Measurements from ENCODE around the gene GPR39. TPM values are rescaled to one million over a fixed set of nuclear protein-coding genes. Genes with fewer than 3 reads are reported as not detected.
"Not testable (repeated sequence)": the region's sequence is repeated elsewhere in the genome, so short reads cannot be mapped to it uniquely, and the experiment has no call there.

Gene GPR39
- total RNA-seq, 4 donors from 2014 or later: 0.21 to 1.8 (median 0.22) TPM; not detected in 1

GRCh38 chr2:132387126-132387525 lies 29.5 kb upstream of the GPR39 start:
- no peaks in the 10 kb centered on the region for H3K4me1 ChIP-seq
- peaks cover 0 to 5% (median 0%) of the 10 kb centered on the region in 4 donors for H3K9me3 ChIP-seq
- DNase-seq (ENCODE audit: low spot score in 2 of 2): no peak
- TF ChIP-seq CTCF (IDR thresholded peaks at IDR 0.05) (no peak), EP300 (IDR thresholded peaks at IDR 0.05) (no peak), POLR2A (IDR thresholded peaks at IDR 0.05) (no peak)
- whole genome bisulfite sequencing, 2 donors: 76 to 88% methylated on average over 1 of the region's 1 CpG
- no peaks in the 10 kb centered on the region for H3K36me3 ChIP-seq
- no peak overlapping the region for H3K27ac ChIP-seq
- no peaks in the 10 kb centered on the region for H3K27me3 ChIP-seq
- H3K4me3 ChIP-seq: no peak overlapping the region

DNA sequence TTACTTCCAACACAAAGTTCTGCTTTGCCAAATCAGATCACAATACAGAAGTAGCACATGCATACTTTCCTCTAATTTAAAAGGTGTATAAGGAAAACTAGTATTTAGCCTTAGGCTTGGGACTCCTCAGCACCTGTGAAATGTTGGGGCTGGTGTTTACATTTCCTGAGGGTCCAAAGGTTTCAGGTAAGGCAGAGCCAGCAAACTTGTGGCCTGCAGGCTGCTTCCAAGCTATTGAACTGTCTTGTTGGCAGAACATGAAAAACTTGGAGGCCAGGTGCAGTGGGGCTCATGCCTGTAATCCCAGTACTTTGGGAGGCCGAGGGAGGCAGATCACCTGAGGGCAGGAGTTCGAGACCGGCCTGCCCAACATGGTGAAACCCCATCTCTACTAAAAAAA lies 26.5 kb upstream of the GPR39 start:
- H3K27ac ChIP-seq: no peak overlapping the region
- H3K4me1 ChIP-seq: no peaks in the 10 kb centered on the region
- 86 to 90% methylated on average over 3 of the region's 3 CpGs for WGBS, 2 donors
- no peaks in the 10 kb centered on the region for H3K27me3 ChIP-seq
- H3K9me3 ChIP-seq: peaks cover 0 to 5% (median 0%) of the 10 kb centered on the region in 4 donors
- no peak for TF ChIP-seq POLR2A (IDR thresholded peaks at IDR 0.05)
- TF ChIP-seq EP300 (IDR thresholded peaks at IDR 0.05): no peak
- no peak for TF ChIP-seq CTCF (IDR thresholded peaks at IDR 0.05)
- DNase-seq (ENCODE audit: low spot score in 2 of 2): no peak
- no peaks in the 10 kb centered on the region for H3K36me3 ChIP-seq
- H3K4me3 ChIP-seq: no peak overlapping the region

DNA sequence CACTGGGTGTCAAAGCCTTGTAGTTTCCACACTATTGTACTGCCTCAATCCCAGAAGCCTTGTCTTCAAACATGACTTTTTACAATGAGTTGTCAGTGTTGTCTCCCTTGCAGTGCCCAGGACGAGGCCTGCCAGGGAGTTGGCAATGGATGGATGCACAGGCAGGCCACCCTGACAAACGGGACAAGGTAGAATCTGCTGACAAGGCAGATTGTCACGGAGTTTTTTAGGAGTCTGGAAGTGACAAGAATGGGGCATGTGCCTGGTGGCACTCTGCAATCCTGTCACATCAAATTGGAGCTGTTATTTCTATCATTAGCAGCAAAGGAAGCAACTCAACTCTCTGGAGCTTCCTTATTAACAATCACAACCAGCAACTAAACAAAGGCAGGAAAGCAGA lies 25.2 kb upstream of the GPR39 start:
- 54 to 62% methylated on average over 3 of the region's 3 CpGs for WGBS, 2 donors
- Histone ChIP-seq H3K9me3 (peaks cover 0 to 5% (median 0%) of the 10 kb centered on the region in 4 donors), H3K4me3 (no peak overlapping the region)

GRCh38 chr2:132392221-132392620 lies 24.4 kb upstream of the GPR39 start:
- TF ChIP-seq EP300 (IDR thresholded peaks at IDR 0.05) (no peak), POLR2A (IDR thresholded peaks at IDR 0.05) (no peak), CTCF (IDR thresholded peaks at IDR 0.05) (no peak)
- H3K36me3 ChIP-seq: no peaks in the 10 kb centered on the region
- H3K9me3 ChIP-seq: peaks cover 0 to 5% (median 0%) of the 10 kb centered on the region in 4 donors
- no peak overlapping the region for H3K27ac ChIP-seq
- DNase-seq (ENCODE audit: low spot score in 2 of 2): no peak
- WGBS, 2 donors: 15 to 17% methylated on average over 2 of the region's 2 CpGs
- no peaks in the 10 kb centered on the region for H3K27me3 ChIP-seq
- no peak overlapping the region for H3K4me3 ChIP-seq
- H3K4me1 ChIP-seq: no peaks in the 10 kb centered on the region

More for the DNA sequence above, 25.2 kb upstream of the GPR39 start:
- TF ChIP-seq POLR2A (IDR thresholded peaks at IDR 0.05): no peak
- TF ChIP-seq EP300 (IDR thresholded peaks at IDR 0.05): no peak
- Histone ChIP-seq H3K27me3 (no peaks in the 10 kb centered on the region), H3K27ac (no peak overlapping the region), H3K36me3 (no peaks in the 10 kb centered on the region), H3K4me1 (no peaks in the 10 kb centered on the region)
- no peak for DNase-seq (ENCODE audit: low spot score in 2 of 2)

- TF ChIP-seq EP300 (IDR thresholded peaks at IDR 0.05) (no peak), POLR2A (IDR thresholded peaks at IDR 0.05) (no peak), CTCF (IDR thresholded peaks at IDR 0.05) (no peak)
- peaks cover 0 to 5% (median 0%) of the 10 kb centered on the region in 4 donors for H3K9me3 ChIP-seq
- H3K27ac ChIP-seq: no peak overlapping the region
- H3K4me3 ChIP-seq: no peak overlapping the region
- H3K27me3 ChIP-seq: no peaks in the 10 kb centered on the region
- no peaks in the 10 kb centered on the region for H3K4me1 ChIP-seq
- H3K36me3 ChIP-seq: no peaks in the 10 kb centered on the region
- no peak for DNase-seq (ENCODE audit: low spot score in 2 of 2)
- WGBS, 2 donors: 74 to 78% methylated on average over 7 of the region's 7 CpGs
Measured at GRCh38 chr2:132392879-132393278, 23.7 kb upstream of the GPR39 start.

- 50 to 51% methylated on average over 3 of the region's 3 CpGs for WGBS, 2 donors
- not testable (repeated sequence) for H3K9me3 ChIP-seq; H3K36me3 ChIP-seq; H3K4me1 ChIP-seq; H3K4me3 ChIP-seq; DNase-seq (ENCODE audit: low spot score in 2 of 2); H3K27ac ChIP-seq; H3K27me3 ChIP-seq
Measured at GRCh38 chr2:132397042-132397441, 19.6 kb upstream of the GPR39 start.

All from tibial nerve (tissue), 4 donors.